Smooth muscle cell (in vitro differentiated cells): ENCODE measurements around the gene HMGCR. TPM values are rescaled to one million over a fixed set of nuclear protein-coding genes. Genes with fewer than 3 reads are reported as not detected.

Source experiments
- DNase-seq: peaks from one replicate; lab custom pipeline; 2025; ENCODE audit not compliant: unreplicated experiment; lab: John Stamatoyannopoulos, UW
- H2AFZ ChIP-seq: fragments of 200-600 bp; sonication (generic); 2 replicates; pipeline ENCODE4 v1.6.0; 2016; ENCODE audit warnings: antibody characterized with exemption, low read depth, mild to moderate bottlenecking
- H3F3A ChIP-seq: fragments of 200-600 bp; sonication (generic); 2 replicates; pipeline ENCODE4 v1.6.0; 2017; ENCODE audit warnings: antibody characterized with exemption, low read depth
- H3K27ac ChIP-seq: fragments of 200-600 bp; sonication (generic); 2 replicates; pipeline ENCODE4 v1.5.1; 2016; ENCODE audit warnings: low read depth, mild to moderate bottlenecking
- H3K27me3 ChIP-seq: fragments of 200-600 bp; sonication (generic); 2 replicates; pipeline ENCODE4 v1.6.1; 2016; ENCODE audit warnings: low read depth, mild to moderate bottlenecking
- H3K36me3 ChIP-seq: fragments of 200-600 bp; sonication (generic); 2 replicates; pipeline ENCODE4 v1.5.1; 2016; ENCODE audit warnings: low read depth
- H3K4me1 ChIP-seq: fragments of 200-600 bp; sonication (generic); 2 replicates; pipeline ENCODE4 v1.5.1; 2016; ENCODE audit warnings: low read depth
- H3K4me2 ChIP-seq: fragments of 200-600 bp; sonication (generic); 2 replicates; pipeline ENCODE4 v1.6.0; 2016; ENCODE audit warnings: mild to moderate bottlenecking
- H3K4me3 ChIP-seq: fragments of 200-600 bp; sonication (generic); 2 replicates; pipeline ENCODE4 v1.5.1; 2016; ENCODE audit warnings: mild to moderate bottlenecking
- H3K79me2 ChIP-seq: fragments of 200-600 bp; sonication (generic); 2 replicates; pipeline ENCODE4 v1.6.0; 2016; ENCODE audit warnings: low read depth, mild to moderate bottlenecking
- H3K9ac ChIP-seq: fragments of 200-600 bp; sonication (generic); 2 replicates; pipeline ENCODE4 v1.6.0; 2016; ENCODE audit warnings: low read depth
- H3K9me3 ChIP-seq: fragments of 200-600 bp; sonication (generic); replicated peaks from 2 replicates; pipeline ENCODE4 v1.5.1; 2016; ENCODE audit warnings: low read depth
- H4K20me1 ChIP-seq: fragments of 200-600 bp; sonication (generic); 2 replicates; pipeline ENCODE4 v1.6.0; 2016; ENCODE audit warnings: low read depth
- CTCF ChIP-seq: fragments of 200-600 bp; sonication (generic); IDR thresholded peaks from 2 replicates; pipeline ENCODE4 v1.5.1; 2017; ENCODE audit warnings: borderline replicate concordance, mild to moderate bottlenecking, antibody characterized with exemption; ENCODE audit not compliant: insufficient read depth, poor library complexity, severe bottlenecking
- WGBS: methylation state at CpG from one replicate; pipeline ENCODE4 v1.1.7; 2016; ENCODE audit warnings: low lambda C conversion rate; 5-methylcytosine and 5-hydroxymethylcytosine counted together
- polyA plus RNA-seq: library from polyadenylated mRNA; unstranded; fragments of >200 nt; fragmentation: Nextera tagmentation; extraction: Ambion mirVana; gene quantifications from 2 replicates; pipeline ENCODE4 v1.2.1, GENCODE V29; 2016
- total RNA-seq: library from RNA; depleted of rRNA; stranded (reverse); fragments of >200 nt; gene quantifications from 2 replicates; pipeline ENCODE4 v1.2.3, GENCODE V29; 2014

Gene HMGCR
- total and polyA plus RNA-seq, 2 experiments from 2014 or later, result 72.3 to 160 TPM

GRCh38 chr5:75373862-75374261 lies 36.8 kb downstream of the HMGCR start:
- H3K27me3 ChIP-seq, result no peaks in the 10 kb centered on the region
- H3K4me3 ChIP-seq, result no peak overlapping the region
- H3K4me1 ChIP-seq, result no peaks in the 10 kb centered on the region
- H3K36me3 ChIP-seq, result no peaks in the 10 kb centered on the region
- 94% methylated on average over 2 of the region's 2 CpGs for WGBS
- H3K27ac ChIP-seq, result no peak overlapping the region
- H2AFZ ChIP-seq, result no peak overlapping the region
- no peak overlapping the region for H3K4me2 ChIP-seq
- DNase-seq, result no peak
- no peak for TF ChIP-seq CTCF
- no peak overlapping the region for H3K9ac ChIP-seq
- peaks cover 10% of the 10 kb centered on the region for H3F3A ChIP-seq
- no peaks in the 10 kb centered on the region for H3K9me3 ChIP-seq
- no peaks in the 10 kb centered on the region for H4K20me1 ChIP-seq
- H3K79me2 ChIP-seq, result no peaks in the 10 kb centered on the region

- no peak overlapping the region for H3K4me3 ChIP-seq
- no peaks in the 10 kb centered on the region for H3K9me3 ChIP-seq
- no peak overlapping the region for H3K4me2 ChIP-seq
- H3K4me1 ChIP-seq, result no peaks in the 10 kb centered on the region
- no peak overlapping the region for H2AFZ ChIP-seq
- no peak overlapping the region for H3K27ac ChIP-seq
- H4K20me1 ChIP-seq, result no peaks in the 10 kb centered on the region
- DNase-seq, result no peak
- no peaks in the 10 kb centered on the region for H3K36me3 ChIP-seq
- H3K79me2 ChIP-seq, result no peaks in the 10 kb centered on the region
- no peak for TF ChIP-seq CTCF
- WGBS, result 97% methylated on average over 12 of the region's 12 CpGs
- peaks cover 6% of the 10 kb centered on the region for H3F3A ChIP-seq
- no peak overlapping the region for H3K9ac ChIP-seq
- no peaks in the 10 kb centered on the region for H3K27me3 ChIP-seq
These were observed 37.4 kb downstream of the HMGCR start for GRCh38 chr5:75374394-75374814.

- Histone ChIP-seq H3K79me2 (no peaks in the 10 kb centered on the region), H3K36me3 (no peaks in the 10 kb centered on the region), H3K4me3 (no peak overlapping the region), H3K9me3 (no peaks in the 10 kb centered on the region), H2AFZ (no peak overlapping the region), H3K9ac (no peak overlapping the region), H3F3A (peaks cover under 1% of the 10 kb centered on the region), H3K4me2 (no peak overlapping the region), H3K4me1 (no peaks in the 10 kb centered on the region), H3K27me3 (no peaks in the 10 kb centered on the region), H4K20me1 (no peaks in the 10 kb centered on the region), H3K27ac (no peak overlapping the region)
- no peak for TF ChIP-seq CTCF
- WGBS, result 95% methylated on average over 4 of the region's 4 CpGs
- no peak for DNase-seq
These were observed 38.4 kb downstream of the HMGCR start for GRCh38 chr5:75375414-75375813.

- 97% methylated on average over 1 of the region's 1 CpG for WGBS
- H3K36me3 ChIP-seq, result peaks cover 17% of the 10 kb centered on the region
- no peaks in the 10 kb centered on the region for H3K79me2 ChIP-seq
- no peaks in the 10 kb centered on the region for H3K27me3 ChIP-seq
- H3K4me1 ChIP-seq, result no peaks in the 10 kb centered on the region
- no peak for DNase-seq
- no peaks in the 10 kb centered on the region for H4K20me1 ChIP-seq
- H3K27ac ChIP-seq, result no peak overlapping the region
- H3K4me3 ChIP-seq, result no peak overlapping the region
- no peaks in the 10 kb centered on the region for H3F3A ChIP-seq
- H3K9me3 ChIP-seq, result no peaks in the 10 kb centered on the region
- no peak overlapping the region for H3K4me2 ChIP-seq
- no peak overlapping the region for H3K9ac ChIP-seq
- no peak overlapping the region for H2AFZ ChIP-seq
- TF ChIP-seq CTCF, result no peak
These were observed 43.1 kb downstream of the HMGCR start for GRCh38 chr5:75380099-75380498.
